ENCODE data around the gene LRFN3.
"Not testable (repeated sequence)": the region's sequence is repeated elsewhere in the genome, so short reads cannot be mapped to it uniquely, and the experiment has no call there.

Gene LRFN3

GRCh38 chr19:35905178-35905727 is 30.9 kb upstream of the LRFN3 start:
- no peak for DNase-seq (ENCODE audit: low spot score)

GRCh38 chr19:35907377-35907745 is 28.8 kb upstream of the LRFN3 start:
- DNase-seq (ENCODE audit: low spot score), result no peak

GRCh38 chr19:35908010-35908441 is 28.1 kb upstream of the LRFN3 start, which contains the start of gene TYROBP:
TSS of gene TYROBP (minus strand) at chr19:35908295. CDS start at chr19:35908228, 67 bp downstream.
- no peak for DNase-seq (ENCODE audit: low spot score)

- no peak for DNase-seq (ENCODE audit: low spot score)
Observed at GRCh38 chr19:35908973-35909683, 27.0 kb upstream of the LRFN3 start.

- DNase-seq (ENCODE audit: low spot score), result no peak
Observed at GRCh38 chr19:35909684-35910035, 26.5 kb upstream of the LRFN3 start.

- DNase-seq (ENCODE audit: low spot score), result not testable (repeated sequence)
Observed at GRCh38 chr19:35910355-35910754, 25.8 kb upstream of the LRFN3 start.

GRCh38 chr19:35911173-35911572 is 25.0 kb upstream of the LRFN3 start:
- DNase-seq (ENCODE audit: low spot score), result no peak

GRCh38 chr19:35911790-35912189 is 24.4 kb upstream of the LRFN3 start:
- DNase-seq (ENCODE audit: low spot score), result no peak

- no peak for DNase-seq (ENCODE audit: low spot score)
Observed at GRCh38 chr19:35913589-35913988, 22.6 kb upstream of the LRFN3 start.

GRCh38 chr19:35915443-35915842 is 20.7 kb upstream of the LRFN3 start:
- no peak for DNase-seq (ENCODE audit: low spot score)

GRCh38 chr19:35919306-35919705 is 16.9 kb upstream of the LRFN3 start:
- no peak for DNase-seq (ENCODE audit: low spot score)

- no peak for DNase-seq (ENCODE audit: low spot score)
Observed at GRCh38 chr19:35921012-35921411, 15.2 kb upstream of the LRFN3 start.

- no peak for DNase-seq (ENCODE audit: low spot score)
Observed at GRCh38 chr19:35925501-35925900, 10.7 kb upstream of the LRFN3 start.

- no peak for DNase-seq (ENCODE audit: low spot score)
Observed at GRCh38 chr19:35928507-35928906, 7.7 kb upstream of the LRFN3 start.

GRCh38 chr19:35929876-35930275 is 6.3 kb upstream of the LRFN3 start:
- DNase-seq (ENCODE audit: low spot score), result no peak

GRCh38 chr19:35931161-35931873 is 4.9 kb upstream of the LRFN3 start:
- peak; percentile 100 for DNase-seq (ENCODE audit: low spot score)

- DNase-seq (ENCODE audit: low spot score), result no peak
Observed at GRCh38 chr19:35931874-35932202, 4.3 kb upstream of the LRFN3 start.

- DNase-seq (ENCODE audit: low spot score), result no peak
Observed at GRCh38 chr19:35932291-35932936, 3.8 kb upstream of the LRFN3 start.

GRCh38 chr19:35936738-35937268 is 629 bp downstream of the LRFN3 start:
- no peak for DNase-seq (ENCODE audit: low spot score)

GRCh38 chr19:35937345-35938281 is 1.4 kb downstream of the LRFN3 start:
- no peak for DNase-seq (ENCODE audit: low spot score)
